ENCODE data around the gene CRADD. TPM values are rescaled to one million over a fixed set of nuclear protein-coding genes. Genes with fewer than 3 reads are reported as not detected.

The CRADD gene
- total and polyA plus RNA-seq, 10 of the 15 experiments (the other 5 are each of a cell fraction or from before 2014, with no cell fraction given), result 7.6 to 15.5 (median 11.7) TPM

DNA sequence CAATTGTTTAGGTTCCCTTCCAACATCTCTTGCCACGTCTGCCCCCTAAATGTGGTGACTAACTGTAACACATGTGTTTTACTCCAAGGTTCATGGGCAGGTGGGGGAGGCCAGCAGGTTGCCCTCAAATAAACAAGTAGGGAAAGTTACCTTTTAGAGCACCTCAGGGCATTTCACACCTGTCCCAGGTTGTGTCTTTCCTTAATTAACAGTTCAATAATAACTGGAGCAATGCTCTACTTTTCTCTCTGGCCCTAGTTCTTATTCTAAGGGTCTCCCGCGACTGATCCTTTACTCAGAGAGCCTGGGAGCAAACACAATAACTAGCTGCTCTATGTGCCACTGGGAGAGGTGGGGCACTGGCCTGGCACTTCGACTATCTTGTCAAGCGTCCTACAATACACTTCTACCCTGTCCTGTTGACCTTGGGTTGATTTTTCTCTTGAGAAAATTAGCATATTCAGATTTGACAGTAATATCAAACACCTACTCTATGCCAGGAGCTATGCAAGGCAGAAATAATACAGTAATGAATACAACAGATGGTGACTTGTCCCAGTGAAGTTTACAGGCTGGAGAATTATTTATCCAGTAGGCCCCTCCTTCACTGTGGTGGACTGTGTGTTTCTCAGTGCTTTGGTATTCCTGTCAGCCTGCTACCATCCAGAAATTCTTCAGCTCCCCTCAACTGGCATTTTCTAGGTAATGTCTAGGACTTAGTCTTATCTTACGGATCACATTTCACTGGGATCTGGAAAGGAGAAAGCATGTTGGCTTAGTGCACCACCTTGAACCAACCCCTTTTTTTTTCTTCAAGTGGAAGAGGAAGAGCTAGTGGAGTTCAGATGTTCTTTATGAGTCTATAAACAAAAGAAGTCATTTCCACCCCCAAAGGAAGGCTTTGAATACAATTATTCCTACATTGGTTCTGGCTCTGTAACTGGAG is 202.6 kb downstream of the CRADD start (continued):
- no peak for TF ChIP-seq ZNF384 (IDR thresholded peaks at IDR 0.05; ENCODE audit: borderline replicate concordance, low read depth, low read length)
- TF ChIP-seq, protein P1, sequence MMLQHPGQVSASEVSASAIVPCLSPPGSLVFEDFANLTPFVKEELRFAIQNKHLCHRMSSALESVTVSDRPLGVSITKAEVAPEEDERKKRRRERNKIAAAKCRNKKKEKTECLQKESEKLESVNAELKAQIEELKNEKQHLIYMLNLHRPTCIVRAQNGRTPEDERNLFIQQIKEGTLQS (IDR thresholded peaks at IDR 0.05; ENCODE audit: borderline replicate concordance, extremely low read depth, low read depth, low read length), result no peak

DNA sequence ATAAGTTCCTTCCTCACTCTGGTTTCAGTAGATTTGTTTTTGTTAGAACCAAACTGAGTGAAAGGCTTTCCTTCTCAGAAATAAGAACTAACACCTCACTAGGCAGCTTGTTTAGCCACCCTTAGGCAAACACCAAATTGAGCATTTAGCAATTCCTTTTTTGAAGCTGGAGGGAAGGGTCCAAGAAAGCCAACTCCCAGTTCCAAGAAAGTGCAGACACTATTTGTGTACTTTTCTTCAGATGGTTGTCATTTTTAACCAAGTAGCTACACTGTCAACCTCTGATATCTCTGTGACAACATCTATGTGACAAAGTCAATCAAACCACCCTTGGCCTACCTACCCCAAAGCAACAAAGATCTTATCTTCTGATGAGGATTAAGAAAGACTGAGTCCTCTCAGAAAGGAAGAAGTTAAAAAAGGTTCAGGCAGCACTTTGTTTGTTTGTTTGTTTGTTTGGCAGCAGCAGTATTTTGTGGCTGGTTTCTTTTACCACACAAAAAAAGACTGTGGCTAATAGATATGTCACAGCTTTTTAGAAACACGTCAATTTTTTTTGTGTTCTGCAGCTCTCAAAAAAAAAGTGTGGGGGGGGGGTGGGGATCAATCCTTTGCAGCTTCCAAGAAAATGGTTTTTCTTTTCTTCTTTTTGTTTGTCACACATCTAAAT is 203.8 kb downstream of the CRADD start:
- BruUV-seq (replicated peaks), result no TSS peak
- FAIRE-seq (no peak), ATAC-seq (no peak), DNase-seq (ENCODE audit: low read depth, low spot score) (no peak)
- TF ChIP-seq YY1 (IDR thresholded peaks at IDR 0.05; ENCODE audit: low read depth, low read length) (no peak), KAT2A (conservative IDR thresholded peaks at IDR 0.05; ENCODE audit: control insufficient read depth, low read depth, low read length) (no peak), MTA3 (IDR thresholded peaks at IDR 0.05; ENCODE audit: borderline replicate concordance, low read length) (no peak), DPF2 (IDR thresholded peaks at IDR 0.05) (no peak), BMI1 (IDR thresholded peaks at IDR 0.05; ENCODE audit: borderline replicate concordance) (no peak), BACH1 (IDR thresholded peaks at IDR 0.05; ENCODE audit: borderline replicate concordance) (no peak), MYB (IDR thresholded peaks at IDR 0.05; ENCODE audit: borderline replicate concordance, low read depth, low read length) (no peak)
- TF ChIP-seq, protein P2, sequence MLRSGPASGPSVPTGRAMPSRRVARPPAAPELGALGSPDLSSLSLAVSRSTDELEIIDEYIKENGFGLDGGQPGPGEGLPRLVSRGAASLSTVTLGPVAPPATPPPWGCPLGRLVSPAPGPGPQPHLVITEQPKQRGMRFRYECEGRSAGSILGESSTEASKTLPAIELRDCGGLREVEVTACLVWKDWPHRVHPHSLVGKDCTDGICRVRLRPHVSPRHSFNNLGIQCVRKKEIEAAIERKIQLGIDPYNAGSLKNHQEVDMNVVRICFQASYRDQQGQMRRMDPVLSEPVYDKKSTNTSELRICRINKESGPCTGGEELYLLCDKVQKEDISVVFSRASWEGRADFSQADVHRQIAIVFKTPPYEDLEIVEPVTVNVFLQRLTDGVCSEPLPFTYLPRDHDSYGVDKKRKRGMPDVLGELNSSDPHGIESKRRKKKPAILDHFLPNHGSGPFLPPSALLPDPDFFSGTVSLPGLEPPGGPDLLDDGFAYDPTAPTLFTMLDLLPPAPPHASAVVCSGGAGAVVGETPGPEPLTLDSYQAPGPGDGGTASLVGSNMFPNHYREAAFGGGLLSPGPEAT (IDR thresholded peaks at IDR 0.05; ENCODE audit: low read depth), result no peak
- TF ChIP-seq, protein P3, sequence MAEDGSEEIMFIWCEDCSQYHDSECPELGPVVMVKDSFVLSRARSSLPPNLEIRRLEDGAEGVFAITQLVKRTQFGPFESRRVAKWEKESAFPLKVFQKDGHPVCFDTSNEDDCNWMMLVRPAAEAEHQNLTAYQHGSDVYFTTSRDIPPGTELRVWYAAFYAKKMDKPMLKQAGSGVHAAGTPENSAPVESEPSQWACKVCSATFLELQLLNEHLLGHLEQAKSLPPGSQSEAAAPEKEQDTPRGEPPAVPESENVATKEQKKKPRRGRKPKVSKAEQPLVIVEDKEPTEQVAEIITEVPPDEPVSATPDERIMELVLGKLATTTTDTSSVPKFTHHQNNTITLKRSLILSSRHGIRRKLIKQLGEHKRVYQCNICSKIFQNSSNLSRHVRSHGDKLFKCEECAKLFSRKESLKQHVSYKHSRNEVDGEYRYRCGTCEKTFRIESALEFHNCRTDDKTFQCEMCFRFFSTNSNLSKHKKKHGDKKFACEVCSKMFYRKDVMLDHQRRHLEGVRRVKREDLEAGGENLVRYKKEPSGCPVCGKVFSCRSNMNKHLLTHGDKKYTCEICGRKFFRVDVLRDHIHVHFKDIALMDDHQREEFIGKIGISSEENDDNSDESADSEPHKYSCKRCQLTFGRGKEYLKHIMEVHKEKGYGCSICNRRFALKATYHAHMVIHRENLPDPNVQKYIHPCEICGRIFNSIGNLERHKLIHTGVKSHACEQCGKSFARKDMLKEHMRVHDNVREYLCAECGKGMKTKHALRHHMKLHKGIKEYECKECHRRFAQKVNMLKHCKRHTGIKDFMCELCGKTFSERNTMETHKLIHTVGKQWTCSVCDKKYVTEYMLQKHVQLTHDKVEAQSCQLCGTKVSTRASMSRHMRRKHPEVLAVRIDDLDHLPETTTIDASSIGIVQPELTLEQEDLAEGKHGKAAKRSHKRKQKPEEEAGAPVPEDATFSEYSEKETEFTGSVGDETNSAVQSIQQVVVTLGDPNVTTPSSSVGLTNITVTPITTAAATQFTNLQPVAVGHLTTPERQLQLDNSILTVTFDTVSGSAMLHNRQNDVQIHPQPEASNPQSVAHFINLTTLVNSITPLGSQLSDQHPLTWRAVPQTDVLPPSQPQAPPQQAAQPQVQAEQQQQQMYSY (CRISPR knock-in tag; IDR thresholded peaks at IDR 0.05), result no peak
- in situ Hi-C loops (cut with MboI) (no loop called here), intact Hi-C loops (cut with micrococcal nuclease; ENCODE audit: unreplicated experiment) (no loop called here)
- H2AFZ ChIP-seq (ENCODE audit: control insufficient read depth, low read depth, low read length), result no peak overlapping the region
- SMC1A ChIA-PET (ENCODE audit: uncharacterized antibody, unreplicated experiment), result interaction anchor here (1.3 kb wide), 1 partner anchor 33 kb away, joined by 6 read pairs; no protein-coding TSS in a partner anchor
- no peaks in the 10 kb centered on the region for H3K27me3 ChIP-seq (replicated peaks in 1 of 2; ENCODE audit: control insufficient read depth in 2 of 2, insufficient read depth in 2 of 2, low read length in 1 of 2)
- H3K4me3 ChIP-seq, result no peak overlapping the region
- H3K9me3 ChIP-seq (replicated peaks; ENCODE audit: control insufficient read depth, insufficient read depth, low read length), result no peaks in the 10 kb centered on the region; the same call in 1 of the 3 replicates
- no peaks in the 10 kb centered on the region for H4K20me1 ChIP-seq (ENCODE audit: control insufficient read depth, insufficient read depth)
- H3K9ac ChIP-seq (ENCODE audit: control insufficient read depth, insufficient read depth, low read length), result no peak overlapping the region
- no peak overlapping the region for H3K27ac ChIP-seq (ENCODE audit: control insufficient read depth, insufficient read depth)
- H3K4me1 ChIP-seq (ENCODE audit: control insufficient read depth, insufficient read depth, low read length), result no peaks in the 10 kb centered on the region
- RAD21 ChIA-PET (ENCODE audit: unreplicated experiment), result interaction anchor here (0.6 kb wide), 1 partner anchor 167 kb away, joined by 3 read pairs; no protein-coding TSS in a partner anchor
- CTCF ChIA-PET, result interaction anchor here (0.9 kb wide), 1 partner anchor 33 kb away, joined by 3 read pairs; no protein-coding TSS in a partner anchor
- no peak overlapping the region for H3K4me2 ChIP-seq (ENCODE audit: control insufficient read depth, insufficient read depth)
- POLR2A ChIA-PET, result no interaction called here
- H3K79me2 ChIP-seq (ENCODE audit: control insufficient read depth, insufficient read depth, low read length), result no peaks in the 10 kb centered on the region
- H3K36me3 ChIP-seq (ENCODE audit: control insufficient read depth in 2 of 2, insufficient read depth in 2 of 2, low read length in 1 of 2), result no peaks in the 10 kb centered on the region
- WGBS (ENCODE audit: insufficient coverage, insufficient replicate concordance, low lambda C conversion rate, missing lambda C conversion rate), result 32% methylated on average over 1 of the region's 1 CpG

All from GM12878 (cell line).